HG03460 (cell line): ENCODE measurements around the gene CLPX.
"Not testable (repeated sequence)": the region's sequence is repeated elsewhere in the genome, so short reads cannot be mapped to it uniquely, and the experiment has no call there.

Source experiments
- ATAC-seq: cut with Tn5 transposase; IDR thresholded peaks from one replicate; pipeline ENCODE4 v1.9.1; 2021; ENCODE audit not compliant: unreplicated experiment

Gene CLPX

GRCh38 chr15:65184868-65185717 lies at the start of gene CLPX:
Gene CLPX (minus strand): TSS chr15:65185342. CDS start chr15:65185153, 189 bp downstream.
- peak; percentile 57 for ATAC-seq

- no peak for ATAC-seq
Measured at GRCh38 chr15:65233696-65234095, 48.6 kb upstream of the CLPX start.

- ATAC-seq, result no peak
Measured at GRCh38 chr15:65232520-65232919, 47.4 kb upstream of the CLPX start.

- ATAC-seq, result no peak
Measured at GRCh38 chr15:65231306-65231705, 46.2 kb upstream of the CLPX start.

- ATAC-seq, result not testable (repeated sequence)
Measured at GRCh38 chr15:65226901-65227300, 41.8 kb upstream of the CLPX start.

GRCh38 chr15:65226221-65226620 lies 41.1 kb upstream of the CLPX start:
- no peak for ATAC-seq

- ATAC-seq, result no peak
Measured at GRCh38 chr15:65223996-65224395, 38.9 kb upstream of the CLPX start.

GRCh38 chr15:65222891-65223290 lies 37.7 kb upstream of the CLPX start:
- ATAC-seq, result no peak

- ATAC-seq, result no peak
Measured at GRCh38 chr15:65221697-65222096, 36.6 kb upstream of the CLPX start.

- no peak for ATAC-seq
Measured at GRCh38 chr15:65219137-65219536, 34.0 kb upstream of the CLPX start.

GRCh38 chr15:65217526-65218482 lies 32.7 kb upstream of the CLPX start:
- ATAC-seq, result no peak

GRCh38 chr15:65215496-65215895 lies 30.4 kb upstream of the CLPX start:
- ATAC-seq, result no peak

- no peak for ATAC-seq
Measured at GRCh38 chr15:65214010-65214409, 28.9 kb upstream of the CLPX start.

GRCh38 chr15:65213241-65213640 lies 28.1 kb upstream of the CLPX start:
- ATAC-seq, result no peak

GRCh38 chr15:65212097-65212496 lies 27.0 kb upstream of the CLPX start:
- ATAC-seq, result no peak

GRCh38 chr15:65211482-65211982 lies 26.4 kb upstream of the CLPX start:
- no peak for ATAC-seq

- no peak for ATAC-seq
Measured at GRCh38 chr15:65210770-65211481, 25.8 kb upstream of the CLPX start, which contains the start of gene CILP. Gene CILP (minus strand): TSS chr15:65211473. CDS start chr15:65209755, 1,718 bp downstream.

- ATAC-seq, result no peak
Measured at GRCh38 chr15:65209701-65210643, 24.8 kb upstream of the CLPX start.

- ATAC-seq, result no peak
Measured at GRCh38 chr15:65208647-65209046, 23.5 kb upstream of the CLPX start.
